LNCAP (cell line): Measurements from ENCODE around the gene SCAF11.

ENCODE experiments used
- TF ChIP-seq, protein P1 (sequence below): fragments of 450-650 bp; IDR thresholded peaks from 2 replicates; pipeline ENCODE4 v1.5.1; 2017; ENCODE audit warnings: mild to moderate bottlenecking

The SCAF11 gene

DNA sequence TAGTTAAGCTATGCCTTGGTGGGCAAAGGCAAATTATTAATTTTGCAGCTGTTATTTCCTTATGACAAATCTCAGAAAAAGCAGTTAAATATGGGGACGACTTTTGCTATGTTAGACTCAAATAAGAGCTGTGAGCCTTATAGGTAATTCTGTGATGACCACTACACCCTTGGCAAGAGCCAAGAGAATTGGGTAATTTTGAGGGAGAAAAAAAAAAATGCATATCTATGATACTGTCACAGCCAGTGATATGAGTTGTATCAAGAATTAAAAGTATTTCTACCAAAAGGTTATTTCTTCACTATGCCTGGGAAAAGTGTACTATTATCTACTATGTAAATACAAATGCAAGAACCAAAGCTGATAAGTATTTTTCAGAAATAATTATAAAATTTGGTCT, 43.9 kb downstream of the SCAF11 start:
- TF ChIP-seq, protein P1, sequence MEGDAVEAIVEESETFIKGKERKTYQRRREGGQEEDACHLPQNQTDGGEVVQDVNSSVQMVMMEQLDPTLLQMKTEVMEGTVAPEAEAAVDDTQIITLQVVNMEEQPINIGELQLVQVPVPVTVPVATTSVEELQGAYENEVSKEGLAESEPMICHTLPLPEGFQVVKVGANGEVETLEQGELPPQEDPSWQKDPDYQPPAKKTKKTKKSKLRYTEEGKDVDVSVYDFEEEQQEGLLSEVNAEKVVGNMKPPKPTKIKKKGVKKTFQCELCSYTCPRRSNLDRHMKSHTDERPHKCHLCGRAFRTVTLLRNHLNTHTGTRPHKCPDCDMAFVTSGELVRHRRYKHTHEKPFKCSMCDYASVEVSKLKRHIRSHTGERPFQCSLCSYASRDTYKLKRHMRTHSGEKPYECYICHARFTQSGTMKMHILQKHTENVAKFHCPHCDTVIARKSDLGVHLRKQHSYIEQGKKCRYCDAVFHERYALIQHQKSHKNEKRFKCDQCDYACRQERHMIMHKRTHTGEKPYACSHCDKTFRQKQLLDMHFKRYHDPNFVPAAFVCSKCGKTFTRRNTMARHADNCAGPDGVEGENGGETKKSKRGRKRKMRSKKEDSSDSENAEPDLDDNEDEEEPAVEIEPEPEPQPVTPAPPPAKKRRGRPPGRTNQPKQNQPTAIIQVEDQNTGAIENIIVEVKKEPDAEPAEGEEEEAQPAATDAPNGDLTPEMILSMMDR: no peak

GRCh38 chr12:45944771-45945170, 45.6 kb downstream of the SCAF11 start:
- TF ChIP-seq, protein P1: no peak

GRCh38 chr12:45939759-45940158, 50.6 kb downstream of the SCAF11 start:
- TF ChIP-seq, protein P1: no peak

DNA sequence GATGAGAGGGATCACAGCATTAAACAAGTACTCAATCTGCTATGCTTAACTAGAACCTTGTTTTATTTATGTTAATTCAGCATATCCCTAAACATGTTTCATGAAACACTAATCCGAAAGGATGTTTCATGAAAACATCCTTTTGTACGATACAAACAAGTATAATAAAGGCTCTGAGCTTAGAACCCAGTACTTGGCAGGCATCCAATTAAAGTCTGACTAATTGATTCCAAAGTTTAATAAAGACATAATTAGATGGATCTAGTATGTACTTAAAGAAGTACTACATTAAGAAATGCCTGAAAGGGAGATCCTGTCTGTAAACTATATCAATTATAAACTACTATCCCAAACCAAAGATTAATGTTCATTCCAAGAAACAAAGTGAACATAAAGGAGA, 51.8 kb downstream of the SCAF11 start:
- TF ChIP-seq, protein P1: no peak

- TF ChIP-seq, protein P1: no peak
These were observed 55.4 kb downstream of the SCAF11 start for GRCh38 chr12:45934956-45935355.

GRCh38 chr12:45933504-45933903, 56.9 kb downstream of the SCAF11 start:
- TF ChIP-seq, protein P1: no peak

DNA sequence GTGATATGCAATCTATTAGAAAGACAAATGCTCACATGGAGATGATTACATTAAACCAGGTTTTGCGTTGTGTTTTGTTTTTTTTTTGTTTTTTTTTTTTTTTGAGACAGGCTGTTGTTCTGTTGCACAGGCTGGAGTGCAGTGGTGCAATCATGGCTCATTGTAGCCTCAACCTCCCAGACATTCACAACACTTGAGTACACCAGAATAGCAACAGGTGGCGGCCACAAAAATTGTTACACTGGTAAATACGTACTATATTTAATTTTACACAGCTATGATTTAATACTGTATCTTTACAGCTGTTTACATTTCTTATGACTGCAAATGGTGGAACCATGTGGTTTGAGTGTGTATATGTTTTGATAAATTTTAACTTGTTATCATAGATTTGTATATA, 60.0 kb downstream of the SCAF11 start:
- TF ChIP-seq, protein P1: no peak

- TF ChIP-seq, protein P1: no peak
These were observed 62.1 kb downstream of the SCAF11 start for GRCh38 chr12:45928309-45928708.
